GDM1 (cell line): Measurements from ENCODE around the gene LEMD3.
"Not testable (repeated sequence)": the region's sequence is repeated elsewhere in the genome, so short reads cannot be mapped to it uniquely, and the experiment has no call there.

Source experiments
- DNase-seq: peaks from one replicate; lab custom pipeline; 2025; lab: John Stamatoyannopoulos, UW

Gene LEMD3

DNA sequence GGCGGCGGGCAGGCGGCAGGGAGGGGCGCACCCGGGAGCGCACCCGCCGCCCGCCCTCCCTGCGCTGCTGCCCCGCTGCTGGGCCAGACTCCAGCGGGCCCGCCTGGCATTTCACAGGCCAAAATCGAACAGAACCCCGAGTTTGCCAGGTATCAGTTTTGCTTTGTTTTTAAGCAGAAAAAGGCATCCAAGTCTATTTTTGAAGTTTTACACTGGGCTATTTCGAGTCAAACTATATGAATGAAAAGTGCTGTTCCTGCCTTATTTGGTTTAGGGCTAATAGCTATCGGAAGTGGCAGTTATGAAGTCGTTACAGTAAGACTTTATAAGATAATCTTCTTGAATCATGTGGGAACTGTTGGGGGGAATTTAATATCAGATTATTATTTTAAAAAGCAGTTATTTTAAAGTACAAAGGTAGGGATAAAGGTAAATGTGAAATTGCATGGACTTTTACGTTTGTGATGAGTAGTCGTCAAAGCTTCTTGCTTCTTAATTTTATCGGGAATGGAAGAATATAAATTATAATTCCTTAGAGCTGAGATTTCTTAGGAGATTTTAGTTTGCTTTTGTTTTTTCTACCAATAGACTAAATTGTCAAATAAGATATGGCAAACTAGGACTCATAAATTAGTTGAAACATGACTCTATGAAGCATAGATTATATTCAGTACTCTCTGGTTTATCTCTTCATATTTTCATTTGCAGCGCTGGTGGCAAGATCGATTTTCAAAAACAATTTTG is 110.2 kb downstream of the LEMD3 start:
- DNase-seq: no peak

DNA sequence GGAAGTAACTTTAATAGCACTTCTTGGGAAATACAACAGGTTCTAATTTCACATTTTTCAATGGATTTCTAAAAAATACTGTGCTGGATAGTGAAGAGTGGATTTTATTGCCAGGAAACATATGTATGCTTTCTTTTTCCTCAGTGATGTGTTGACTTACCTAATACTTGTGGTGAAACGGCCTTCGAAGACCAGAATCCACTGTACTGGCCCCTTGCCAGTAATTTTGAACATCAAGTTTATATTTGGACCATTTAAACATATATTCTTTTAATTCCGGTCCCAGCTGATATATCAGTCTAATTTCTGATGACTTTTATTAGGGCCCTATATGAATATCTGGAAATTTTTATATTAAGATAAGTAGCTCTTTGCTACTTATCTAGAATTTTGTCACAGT is 110.9 kb downstream of the LEMD3 start:
- DNase-seq: no peak

DNA sequence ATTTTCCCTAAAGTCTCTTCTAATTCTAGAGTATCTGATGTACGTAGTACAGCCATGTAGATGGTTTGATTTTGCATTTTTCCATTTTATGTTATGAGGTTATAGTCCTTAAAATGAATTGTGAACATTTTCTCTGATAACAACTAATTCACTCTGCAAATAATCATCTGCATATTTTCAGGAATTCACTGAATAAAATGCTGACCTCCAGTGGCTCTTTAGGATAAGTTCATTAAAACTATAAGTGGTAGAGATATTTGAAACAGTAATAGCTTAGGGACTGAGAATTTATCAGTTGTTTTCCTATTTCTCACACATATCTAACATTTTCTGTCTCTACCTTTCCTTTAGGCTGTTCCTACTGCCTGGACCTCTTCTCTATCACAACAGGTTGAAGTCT is 113.5 kb downstream of the LEMD3 start:
- no peak for DNase-seq

DNA sequence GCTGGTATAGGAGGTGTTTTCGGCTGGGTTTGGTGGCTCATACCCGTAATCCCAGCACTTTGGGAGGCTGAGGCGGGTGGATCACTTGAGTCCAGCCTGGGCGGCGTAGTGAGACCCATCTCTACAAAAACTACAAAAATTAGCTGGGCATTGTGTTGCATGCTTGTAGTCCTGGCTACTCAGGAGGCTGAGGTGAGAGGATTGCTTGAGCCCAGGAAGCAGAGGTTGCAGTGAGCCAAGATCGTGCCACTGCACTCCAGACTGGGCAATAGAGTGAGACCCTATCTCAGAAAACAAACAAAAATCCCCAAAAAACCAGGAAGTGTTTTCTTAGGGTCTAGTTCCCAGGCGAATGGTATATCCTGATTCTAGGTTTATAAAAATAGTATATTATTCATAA is 116.1 kb downstream of the LEMD3 start:
- DNase-seq: not testable (repeated sequence)

DNA sequence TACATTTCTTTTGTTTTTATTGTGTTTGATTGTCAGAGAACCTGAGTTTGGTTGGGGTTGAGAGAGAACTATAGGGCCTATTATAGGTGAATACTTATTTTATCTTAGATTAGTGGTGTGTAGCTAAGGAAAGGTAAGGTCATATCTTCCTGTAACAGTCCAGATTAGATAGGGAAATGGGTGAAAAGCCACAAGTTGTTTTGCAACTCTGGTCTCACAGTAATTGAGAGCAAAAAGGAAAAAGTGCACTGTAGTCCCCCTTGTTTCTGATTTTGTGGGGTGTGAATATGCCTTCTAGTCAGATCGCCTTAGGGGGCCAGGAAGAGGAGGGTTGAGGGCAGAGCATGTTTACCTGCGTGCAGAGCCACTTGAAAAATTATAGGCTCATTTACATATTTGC is 118.0 kb downstream of the LEMD3 start:
- DNase-seq: no peak

DNA sequence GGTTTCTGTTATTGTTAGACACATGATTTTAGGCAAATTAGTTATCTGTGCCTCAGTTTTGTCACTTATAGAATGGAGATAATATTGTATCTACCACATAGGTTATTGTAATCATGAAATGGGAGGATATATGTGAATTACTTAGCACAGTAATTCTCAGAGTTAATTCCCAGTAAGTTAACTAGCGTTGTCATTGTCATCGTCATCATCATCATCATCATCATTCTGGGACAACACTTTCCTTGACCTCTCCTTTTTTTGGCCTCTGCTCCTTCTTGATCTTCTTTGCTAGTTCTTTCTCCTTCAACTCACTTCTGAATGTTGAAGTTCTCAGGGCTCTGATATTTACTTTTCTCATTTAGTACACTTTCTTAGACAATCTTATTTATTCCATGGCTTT is 122.9 kb downstream of the LEMD3 start:
- no peak for DNase-seq

DNA sequence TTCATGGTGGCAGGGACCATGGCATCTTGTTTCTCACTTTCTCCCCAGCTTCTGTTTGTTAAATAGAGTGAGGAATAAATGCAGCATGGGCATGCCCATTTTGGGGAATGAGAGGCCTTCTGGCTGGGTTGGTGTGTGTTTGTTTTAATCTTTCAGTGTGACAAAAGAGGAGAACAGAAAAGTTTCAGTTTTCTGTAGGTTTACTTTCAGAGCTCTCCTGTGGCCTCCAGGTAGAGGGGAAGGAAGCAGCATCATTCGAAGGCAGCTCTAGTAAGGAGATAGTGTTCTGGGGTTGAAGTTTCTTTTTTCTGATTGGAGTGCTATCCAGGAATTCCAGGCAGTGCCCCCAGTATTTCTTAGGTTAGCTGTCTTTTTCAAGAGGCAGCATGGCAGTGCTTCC is 124.4 kb downstream of the LEMD3 start:
- DNase-seq: no peak

DNA sequence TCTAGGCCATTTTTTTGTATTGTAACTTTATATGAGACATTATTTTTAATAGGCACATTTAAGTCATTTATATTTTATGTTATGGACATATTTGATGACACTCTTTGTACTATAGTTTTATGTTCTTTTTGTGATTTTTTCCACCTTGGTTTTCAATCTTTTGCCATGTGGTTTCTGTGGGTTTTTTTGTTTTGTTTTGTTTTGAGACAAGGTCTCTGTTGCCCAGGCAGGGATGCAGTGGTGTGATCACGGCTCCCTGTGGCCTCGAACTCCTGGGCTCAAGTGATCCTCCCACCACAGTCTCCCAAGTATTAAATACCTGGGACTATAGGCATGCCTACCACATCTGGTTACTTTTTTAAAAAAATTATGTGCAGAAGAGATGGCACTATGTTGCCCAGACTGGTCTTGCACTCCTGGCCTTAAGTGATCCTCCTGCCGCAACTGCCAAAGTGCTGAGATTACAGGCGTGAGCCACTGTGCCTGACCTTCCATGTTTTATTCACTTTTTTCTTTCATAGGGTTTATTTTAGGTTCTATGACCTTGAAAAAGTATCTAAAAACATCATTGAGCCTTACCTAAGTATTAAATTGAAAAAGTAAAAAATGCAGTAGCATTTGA is 125.4 kb downstream of the LEMD3 start:
- DNase-seq: no peak

DNA sequence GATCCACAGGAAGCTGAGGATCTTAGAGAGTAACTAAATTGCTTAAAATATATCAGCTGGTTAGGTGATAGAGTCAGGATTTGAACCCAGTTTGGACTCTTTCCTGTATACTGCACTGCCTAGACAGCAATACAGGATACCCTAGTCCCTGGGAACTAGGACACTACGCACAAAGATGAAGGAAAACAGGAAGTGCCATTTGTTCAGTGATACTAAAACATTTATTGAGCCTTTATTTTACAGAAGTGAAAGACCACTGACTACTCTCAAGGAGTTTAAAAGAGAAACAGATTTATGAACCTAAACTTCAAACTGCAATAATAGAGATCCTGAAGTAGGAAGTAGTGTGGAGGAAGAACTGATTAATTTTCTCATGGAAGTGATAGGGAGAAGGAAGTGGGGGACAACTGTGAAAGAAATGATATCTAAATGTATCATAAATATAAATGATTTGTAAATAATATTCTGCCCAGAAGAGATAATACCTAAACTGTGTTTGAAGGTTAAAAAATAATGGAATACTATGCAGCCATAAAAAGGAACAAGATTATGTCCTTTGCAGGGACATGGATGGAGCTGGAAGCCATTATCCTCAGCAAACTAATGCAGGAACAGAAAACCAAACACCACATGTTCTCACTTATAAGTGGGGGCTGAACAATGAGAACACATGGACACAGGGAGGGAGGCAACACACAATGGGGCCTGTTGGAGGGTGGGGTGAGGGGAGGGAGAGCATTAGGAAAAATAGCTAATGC is 127.3 kb downstream of the LEMD3 start:
- DNase-seq: no peak
